Ishikawa (cell line): Measurements from ENCODE around the gene MACROD2.

Experiments used
- CEBPB ChIP-seq: IDR thresholded peaks from 2 replicates; pipeline ENCODE4 v1.6.1; 2012
- CREB1 ChIP-seq: IDR thresholded peaks from 2 replicates; pipeline ENCODE4 v1.6.1; 2012; ENCODE audit warnings: low read depth
- EGR1 ChIP-seq: IDR thresholded peaks from 2 replicates; pipeline ENCODE4 v1.6.1; 2012
- EP300 ChIP-seq: IDR thresholded peaks from 2 replicates; pipeline ENCODE4 v1.6.1; 2012; ENCODE audit warnings: borderline replicate concordance
- FOXM1 ChIP-seq: IDR thresholded peaks from 2 replicates; pipeline ENCODE4 v1.6.1; 2012; ENCODE audit warnings: low read depth, borderline replicate concordance
- NFIC ChIP-seq: IDR thresholded peaks from 2 replicates; pipeline ENCODE4 v1.6.1; 2012
- RAD21 ChIP-seq: IDR thresholded peaks from 2 replicates; pipeline ENCODE4 v1.6.1; 2012; ENCODE audit warnings: low read depth
- TAF1 ChIP-seq: IDR thresholded peaks from 2 replicates; pipeline ENCODE4 v1.6.1; 2012; ENCODE audit warnings: low read depth, mild to moderate bottlenecking
- TCF12 ChIP-seq: IDR thresholded peaks from 2 replicates; pipeline ENCODE4 v1.6.1; 2012; ENCODE audit warnings: low read depth
- TEAD4 ChIP-seq: IDR thresholded peaks from 2 replicates; pipeline ENCODE4 v1.6.1; 2012
- YY1 ChIP-seq: IDR thresholded peaks from 2 replicates; pipeline ENCODE4 v1.6.1; 2012; ENCODE audit warnings: low read depth
- ZBTB7A ChIP-seq: IDR thresholded peaks from 2 replicates; pipeline ENCODE4 v1.6.1; 2012; ENCODE audit warnings: low read depth
- TF ChIP-seq, protein P1 (sequence below): IDR thresholded peaks from 2 replicates; pipeline ENCODE4 v1.6.1; 2012
- TF ChIP-seq, protein P2 (sequence below): IDR thresholded peaks from 2 replicates; pipeline ENCODE4 v1.6.1; 2012; ENCODE audit warnings: low read depth, mild to moderate bottlenecking
- TF ChIP-seq, protein P3 (sequence below): IDR thresholded peaks from 2 replicates; pipeline ENCODE4 v1.6.1; 2012

MACROD2 gene

DNA sequence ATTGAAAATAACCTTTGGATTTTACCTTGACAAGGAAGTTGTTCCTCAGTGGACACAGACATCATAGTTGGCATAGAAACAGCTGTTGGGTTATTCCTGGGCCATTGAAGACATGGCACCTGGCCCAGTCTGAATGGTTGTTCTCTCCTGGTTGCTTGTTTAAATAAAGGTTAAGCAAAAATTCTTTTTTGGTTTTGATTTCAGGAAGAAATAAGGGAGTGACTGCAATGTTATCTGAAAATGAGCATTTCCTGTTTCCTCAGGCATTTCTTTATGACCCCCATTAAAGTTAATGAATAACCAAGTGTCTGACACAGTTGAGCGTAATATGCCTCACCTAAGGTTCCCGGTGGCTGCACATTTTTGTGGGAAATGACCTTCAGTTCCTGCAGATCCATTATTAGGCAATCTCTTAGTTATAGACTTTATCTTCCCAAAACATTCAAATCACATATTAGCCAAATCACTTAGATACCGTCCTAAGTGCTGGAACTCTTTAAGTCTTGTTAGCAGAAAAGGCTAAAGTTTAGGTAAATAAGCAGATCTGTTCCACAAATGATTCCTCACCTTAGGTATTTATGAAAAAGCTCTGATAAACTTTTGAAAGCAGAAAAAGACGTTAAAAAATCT, 990.8 kb downstream of the MACROD2 start:
- TF ChIP-seq TAF1 (no peak), EP300 (no peak), FOXM1 (no peak), TCF12 (no peak), NFIC (no peak), RAD21 (no peak)

DNA sequence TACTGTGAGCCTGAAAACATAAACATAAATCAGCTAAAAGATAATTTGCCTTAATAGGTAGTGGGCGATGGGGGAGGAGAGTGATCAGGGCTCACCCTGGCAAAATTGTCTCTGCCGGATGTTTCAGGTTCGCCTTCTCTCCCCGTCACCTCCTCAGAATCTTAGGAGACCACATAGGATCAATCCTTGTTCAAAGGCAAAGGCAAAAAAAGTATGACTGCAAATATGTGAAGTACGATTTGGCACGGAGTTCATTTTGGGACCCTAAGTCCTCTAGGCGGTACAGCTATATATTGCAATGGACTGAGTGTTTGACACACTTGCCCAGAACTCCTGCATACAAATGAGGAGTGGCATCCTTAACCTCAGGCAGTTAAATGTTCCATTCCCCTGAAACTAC, 991.3 kb downstream of the MACROD2 start:
- no peak for TF ChIP-seq TCF12

DNA sequence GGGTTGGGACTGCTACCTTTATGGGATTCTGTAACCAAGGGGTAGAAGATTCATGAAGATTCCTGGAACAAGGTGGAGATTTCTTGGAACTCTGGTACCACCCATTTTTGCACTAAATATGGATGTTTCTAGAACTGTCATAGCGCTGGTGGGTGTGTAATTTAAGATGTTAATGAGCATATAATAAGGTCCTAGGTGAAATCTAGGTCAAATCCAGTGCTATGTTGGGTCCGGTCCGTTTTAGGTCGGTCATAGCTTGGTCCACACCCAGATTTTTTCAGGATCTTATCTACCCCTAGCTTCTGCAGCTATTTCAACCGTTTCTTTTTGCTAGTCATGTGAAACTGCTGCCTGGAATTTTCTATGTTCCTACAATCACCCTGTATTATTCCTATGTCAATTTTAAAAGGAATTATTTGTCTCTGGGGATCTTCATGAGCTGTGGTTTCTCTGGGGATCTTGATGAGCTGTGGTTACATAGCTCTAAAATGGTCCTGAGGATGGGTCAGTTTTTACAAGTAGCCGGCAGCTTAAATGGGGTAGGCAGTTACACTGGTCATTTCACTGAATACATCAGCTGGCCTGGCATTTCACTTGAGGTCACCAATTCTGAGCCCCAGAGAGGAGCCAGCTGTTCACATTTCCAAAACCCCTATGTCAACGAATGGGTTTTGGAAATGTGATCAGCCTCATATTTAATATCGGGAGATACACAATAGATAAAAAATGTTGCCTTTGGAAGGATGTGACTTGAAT, 994.4 kb downstream of the MACROD2 start:
- TF ChIP-seq TCF12: no peak

DNA sequence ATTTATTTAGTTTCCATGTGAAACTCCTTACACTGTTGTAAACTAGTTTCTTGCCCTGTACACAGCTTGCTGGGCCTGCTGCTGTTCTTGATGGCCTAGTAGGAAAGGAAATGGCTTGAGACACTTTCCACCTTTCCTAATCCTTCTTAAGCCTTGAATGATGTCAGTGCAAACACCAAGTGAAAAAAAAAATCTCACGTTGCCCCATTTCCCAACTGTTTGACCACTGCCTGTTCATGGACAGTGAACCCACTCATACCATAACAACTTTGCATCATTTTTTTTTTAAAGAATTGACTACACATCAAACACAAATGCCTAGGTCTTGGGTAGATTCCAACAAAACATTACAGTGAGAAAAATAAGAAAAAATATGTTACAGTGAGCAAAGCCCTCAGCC, 995.7 kb downstream of the MACROD2 start:
- TF ChIP-seq YY1 (no peak), CEBPB (no peak), EGR1 (no peak), TCF12 (no peak), CREB1 (no peak), ZBTB7A (no peak)
- TF ChIP-seq, protein P1, sequence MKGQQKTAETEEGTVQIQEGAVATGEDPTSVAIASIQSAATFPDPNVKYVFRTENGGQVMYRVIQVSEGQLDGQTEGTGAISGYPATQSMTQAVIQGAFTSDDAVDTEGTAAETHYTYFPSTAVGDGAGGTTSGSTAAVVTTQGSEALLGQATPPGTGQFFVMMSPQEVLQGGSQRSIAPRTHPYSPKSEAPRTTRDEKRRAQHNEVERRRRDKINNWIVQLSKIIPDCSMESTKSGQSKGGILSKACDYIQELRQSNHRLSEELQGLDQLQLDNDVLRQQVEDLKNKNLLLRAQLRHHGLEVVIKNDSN: no peak

DNA sequence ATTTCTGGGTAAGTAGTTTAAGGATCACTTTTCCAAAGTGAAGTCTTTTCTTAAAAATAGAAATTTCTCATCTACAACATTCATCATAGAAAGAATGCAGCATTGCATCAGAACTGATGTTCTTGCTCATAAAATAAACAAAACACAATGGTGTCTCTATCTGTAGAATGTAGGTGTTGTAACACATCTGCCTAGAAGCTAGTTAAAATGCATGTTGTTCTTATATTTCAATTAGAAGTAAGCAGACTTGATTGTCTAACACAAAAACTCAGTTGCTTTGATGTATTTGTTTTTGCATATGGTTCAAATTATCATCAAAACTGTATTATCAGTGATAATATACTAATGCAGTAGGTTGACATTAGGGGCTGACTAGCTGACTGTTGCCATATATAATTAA, 996.8 kb downstream of the MACROD2 start:
- no peak for TF ChIP-seq CEBPB
- no peak for TF ChIP-seq ZBTB7A
- no peak for TF ChIP-seq YY1
- no peak for TF ChIP-seq TAF1
- no peak for TF ChIP-seq NFIC
- no peak for TF ChIP-seq CREB1
- TF ChIP-seq, protein P2, sequence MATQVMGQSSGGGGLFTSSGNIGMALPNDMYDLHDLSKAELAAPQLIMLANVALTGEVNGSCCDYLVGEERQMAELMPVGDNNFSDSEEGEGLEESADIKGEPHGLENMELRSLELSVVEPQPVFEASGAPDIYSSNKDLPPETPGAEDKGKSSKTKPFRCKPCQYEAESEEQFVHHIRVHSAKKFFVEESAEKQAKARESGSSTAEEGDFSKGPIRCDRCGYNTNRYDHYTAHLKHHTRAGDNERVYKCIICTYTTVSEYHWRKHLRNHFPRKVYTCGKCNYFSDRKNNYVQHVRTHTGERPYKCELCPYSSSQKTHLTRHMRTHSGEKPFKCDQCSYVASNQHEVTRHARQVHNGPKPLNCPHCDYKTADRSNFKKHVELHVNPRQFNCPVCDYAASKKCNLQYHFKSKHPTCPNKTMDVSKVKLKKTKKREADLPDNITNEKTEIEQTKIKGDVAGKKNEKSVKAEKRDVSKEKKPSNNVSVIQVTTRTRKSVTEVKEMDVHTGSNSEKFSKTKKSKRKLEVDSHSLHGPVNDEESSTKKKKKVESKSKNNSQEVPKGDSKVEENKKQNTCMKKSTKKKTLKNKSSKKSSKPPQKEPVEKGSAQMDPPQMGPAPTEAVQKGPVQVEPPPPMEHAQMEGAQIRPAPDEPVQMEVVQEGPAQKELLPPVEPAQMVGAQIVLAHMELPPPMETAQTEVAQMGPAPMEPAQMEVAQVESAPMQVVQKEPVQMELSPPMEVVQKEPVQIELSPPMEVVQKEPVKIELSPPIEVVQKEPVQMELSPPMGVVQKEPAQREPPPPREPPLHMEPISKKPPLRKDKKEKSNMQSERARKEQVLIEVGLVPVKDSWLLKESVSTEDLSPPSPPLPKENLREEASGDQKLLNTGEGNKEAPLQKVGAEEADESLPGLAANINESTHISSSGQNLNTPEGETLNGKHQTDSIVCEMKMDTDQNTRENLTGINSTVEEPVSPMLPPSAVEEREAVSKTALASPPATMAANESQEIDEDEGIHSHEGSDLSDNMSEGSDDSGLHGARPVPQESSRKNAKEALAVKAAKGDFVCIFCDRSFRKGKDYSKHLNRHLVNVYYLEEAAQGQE: no peak
- TF ChIP-seq TEAD4: no peak
- no peak for TF ChIP-seq EGR1
- TF ChIP-seq, protein P3, sequence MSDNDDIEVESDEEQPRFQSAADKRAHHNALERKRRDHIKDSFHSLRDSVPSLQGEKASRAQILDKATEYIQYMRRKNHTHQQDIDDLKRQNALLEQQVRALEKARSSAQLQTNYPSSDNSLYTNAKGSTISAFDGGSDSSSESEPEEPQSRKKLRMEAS: no peak
- no peak for TF ChIP-seq EP300
- TF ChIP-seq TCF12: no peak
- TF ChIP-seq, protein P1: no peak

DNA sequence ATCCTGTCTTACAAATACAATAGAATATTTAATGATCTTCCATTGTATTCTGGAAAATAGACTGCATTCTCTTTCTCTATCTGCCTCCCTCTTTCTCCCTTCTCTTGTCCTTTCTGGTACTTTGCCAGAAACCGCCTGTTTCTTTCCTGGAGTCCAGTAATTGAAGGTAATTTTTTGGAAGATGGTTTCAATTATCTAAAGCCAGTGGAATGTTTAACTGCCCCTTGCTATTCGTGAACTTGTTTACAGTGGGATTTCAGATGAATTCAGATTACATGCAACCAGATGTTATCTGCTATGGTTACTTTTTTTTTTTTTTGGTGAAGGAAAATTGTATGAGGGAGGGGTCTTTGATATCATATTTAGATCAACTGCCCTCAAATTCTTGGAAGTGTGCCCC, 997.6 kb downstream of the MACROD2 start:
- no peak for TF ChIP-seq YY1
- no peak for TF ChIP-seq TEAD4
- TF ChIP-seq, protein P1: no peak
- no peak for TF ChIP-seq FOXM1
- TF ChIP-seq, protein P2: no peak
